ENCODE results near the gene JAK3. TPM values are rescaled to one million over a fixed set of nuclear protein-coding genes. Genes with fewer than 3 reads are reported as not detected.

Gene JAK3
- total and polyA plus RNA-seq, 2 donors (not counting 1 experiment from before 2014, with no cell fraction given) = 1.1 to 1.2 TPM

DNA sequence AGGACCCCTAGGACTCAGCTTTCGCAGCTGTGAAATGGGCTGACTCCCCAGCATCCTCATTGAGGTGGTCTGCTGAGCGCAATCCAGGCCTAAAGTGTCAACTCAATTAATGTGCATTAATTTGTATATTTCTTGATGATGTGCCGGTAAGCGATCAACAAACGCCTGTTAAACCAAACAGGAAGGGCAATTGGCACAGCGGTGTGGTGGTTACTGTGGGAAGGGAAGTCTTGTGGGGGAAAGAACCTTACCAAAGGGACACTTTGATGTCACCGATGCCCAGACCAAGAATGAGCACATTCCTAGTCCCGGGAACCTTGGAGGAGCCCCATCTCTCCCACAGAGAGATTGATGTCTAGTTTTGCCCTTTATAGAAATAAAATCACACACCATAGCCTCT is 1.6 kb downstream of the JAK3 start:
- Histone ChIP-seq H3K4me2 (ENCODE audit: extremely low read depth, insufficient read depth, low read length) (no peak overlapping the region), H3K36me3 (ENCODE audit: control insufficient read depth, insufficient read depth, low read length) (no peaks in the 10 kb centered on the region), H3K79me2 (ENCODE audit: control insufficient read depth, insufficient read depth, low read length) (no peaks in the 10 kb centered on the region), H3K9me3 (ENCODE audit: control insufficient read depth, insufficient read depth, low read depth, low read length) (no peaks in the 10 kb centered on the region), H4K20me1 (ENCODE audit: control insufficient read depth, extremely low read depth, insufficient read depth, low read length) (no peaks in the 10 kb centered on the region), H3K9ac (ENCODE audit: insufficient read depth, low read length) (no peak overlapping the region), H2AFZ (ENCODE audit: low read length) (no peak overlapping the region), H3K27me3 (ENCODE audit: control insufficient read depth, insufficient read depth, low read length) (no peaks in the 10 kb centered on the region), H3K27ac (ENCODE audit: insufficient read depth, low read length) (no peak overlapping the region), H3K4me1 (ENCODE audit: control insufficient read depth, extremely low read depth, insufficient read depth, low read length) (peaks cover 2% of the 10 kb centered on the region), H3K4me3 (replicated peaks in 1 of 4; ENCODE audit: control extremely low read depth in 1 of 4, insufficient read depth in 1 of 4, low read depth in 3 of 4, low read length in 4 of 4) (no peak overlapping the region)
- TF ChIP-seq EZH2 (IDR thresholded peaks at IDR 0.05; ENCODE audit: low read length, missing control alignments) = no peak
- no peak for TF ChIP-seq CTCF (conservative IDR thresholded peaks at IDR 0.05 in 1 of 2, IDR thresholded peaks at IDR 0.05 in 1 of 2; ENCODE audit: low read depth in 1 of 2, low read length in 2 of 2)
- DNase-seq (ENCODE audit: low read depth in 2 of 2) = no peak

GRCh38 chr19:17843908-17844490 is 3.8 kb downstream of the JAK3 start:
- H4K20me1 ChIP-seq (ENCODE audit: control insufficient read depth, extremely low read depth, insufficient read depth, low read length) = no peaks in the 10 kb centered on the region

DNA sequence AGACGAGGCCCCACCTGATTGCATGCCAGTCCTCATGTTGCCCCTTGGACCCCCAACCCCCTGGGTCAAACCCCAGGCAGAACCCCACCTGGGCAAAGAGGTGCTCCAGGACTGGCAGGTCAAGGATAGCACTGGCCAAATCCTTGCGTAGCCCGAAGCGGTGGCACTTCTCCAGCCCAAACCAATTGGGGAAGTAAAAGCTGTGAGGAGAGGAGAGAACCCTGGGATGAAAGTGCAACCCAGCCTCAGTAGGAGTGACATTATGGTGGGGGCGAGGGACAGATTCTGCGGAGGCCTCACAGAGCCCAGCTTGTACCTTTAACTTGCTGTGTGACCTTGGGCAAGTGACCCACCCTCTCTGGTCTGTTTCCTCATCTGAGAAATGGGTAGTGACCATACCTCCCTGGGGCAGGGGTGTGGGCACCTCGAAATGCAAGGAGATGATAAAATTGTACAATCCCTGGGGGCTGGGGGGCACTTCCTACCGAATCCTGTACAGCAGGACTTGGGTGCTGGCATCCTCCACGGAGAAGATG is 4.4 kb downstream of the JAK3 start:
- Histone ChIP-seq H4K20me1 (ENCODE audit: control insufficient read depth, extremely low read depth, insufficient read depth, low read length) (no peaks in the 10 kb centered on the region), H3K4me3 (replicated peaks in 1 of 4; ENCODE audit: control extremely low read depth in 1 of 4, insufficient read depth in 1 of 4, low read depth in 3 of 4, low read length in 4 of 4) (no peak overlapping the region), H3K27ac (ENCODE audit: insufficient read depth, low read length) (no peak overlapping the region), H3K9ac (ENCODE audit: insufficient read depth, low read length) (no peak overlapping the region), H3K79me2 (ENCODE audit: control insufficient read depth, insufficient read depth, low read length) (no peaks in the 10 kb centered on the region), H3K4me1 (ENCODE audit: control insufficient read depth, extremely low read depth, insufficient read depth, low read length) (peaks cover 2% of the 10 kb centered on the region), H3K9me3 (ENCODE audit: control insufficient read depth, insufficient read depth, low read depth, low read length) (no peaks in the 10 kb centered on the region), H3K36me3 (ENCODE audit: control insufficient read depth, insufficient read depth, low read length) (no peaks in the 10 kb centered on the region), H3K4me2 (ENCODE audit: extremely low read depth, insufficient read depth, low read length) (no peak overlapping the region), H3K27me3 (ENCODE audit: control insufficient read depth, insufficient read depth, low read length) (no peaks in the 10 kb centered on the region), H2AFZ (ENCODE audit: low read length) (no peak overlapping the region)
- DNase-seq (ENCODE audit: low read depth in 2 of 2) = no peak
- TF ChIP-seq CTCF (conservative IDR thresholded peaks at IDR 0.05 in 1 of 2, IDR thresholded peaks at IDR 0.05 in 1 of 2; ENCODE audit: low read depth in 1 of 2, low read length in 2 of 2) (no peak), EZH2 (IDR thresholded peaks at IDR 0.05; ENCODE audit: low read length, missing control alignments) (no peak)

More at GRCh38 chr19:17843908-17844490, 3.8 kb downstream of the JAK3 start:
- Histone ChIP-seq H3K9me3 (ENCODE audit: control insufficient read depth, insufficient read depth, low read depth, low read length) (no peaks in the 10 kb centered on the region), H2AFZ (ENCODE audit: low read length) (no peak overlapping the region), H3K27me3 (ENCODE audit: control insufficient read depth, insufficient read depth, low read length) (no peaks in the 10 kb centered on the region), H3K36me3 (ENCODE audit: control insufficient read depth, insufficient read depth, low read length) (no peaks in the 10 kb centered on the region), H3K4me1 (ENCODE audit: control insufficient read depth, extremely low read depth, insufficient read depth, low read length) (peaks cover 2% of the 10 kb centered on the region), H3K9ac (ENCODE audit: insufficient read depth, low read length) (no peak overlapping the region), H3K79me2 (ENCODE audit: control insufficient read depth, insufficient read depth, low read length) (no peaks in the 10 kb centered on the region), H3K4me2 (ENCODE audit: extremely low read depth, insufficient read depth, low read length) (no peak overlapping the region), H3K4me3 (replicated peaks in 1 of 4; ENCODE audit: control extremely low read depth in 1 of 4, insufficient read depth in 1 of 4, low read depth in 3 of 4, low read length in 4 of 4) (no peak overlapping the region), H3K27ac (ENCODE audit: insufficient read depth, low read length) (no peak overlapping the region)
- no peak for DNase-seq (ENCODE audit: low read depth in 2 of 2)
- TF ChIP-seq CTCF (conservative IDR thresholded peaks at IDR 0.05 in 1 of 2, IDR thresholded peaks at IDR 0.05 in 1 of 2; ENCODE audit: low read depth in 1 of 2, low read length in 2 of 2) (no peak), EZH2 (IDR thresholded peaks at IDR 0.05; ENCODE audit: low read length, missing control alignments) (no peak)
